ENCODE measurements around the gene RSPH1. TPM values are rescaled to one million over a fixed set of nuclear protein-coding genes. Genes with fewer than 3 reads are reported as not detected.

Gene RSPH1
- total RNA-seq, 1 experiment from 2014 or later, result 0.31 TPM

- no peaks in the 10 kb centered on the region for H3K79me2 ChIP-seq (ENCODE audit: insufficient read depth, low read length)
- no peaks in the 10 kb centered on the region for H3K27me3 ChIP-seq (ENCODE audit: insufficient read depth, low read length)
- H3K9me3 ChIP-seq (ENCODE audit: control insufficient read depth, low read depth, low read length), result no peaks in the 10 kb centered on the region
- H3K18ac ChIP-seq (ENCODE audit: insufficient read length, low read depth, low read length), result no peak overlapping the region
- H4K5ac ChIP-seq (ENCODE audit: insufficient read length, low read depth, low read length), result no peak overlapping the region
- Mint-ChIP-seq H3K4me3 (no peak overlapping the region), H3K36me3 (ENCODE audit: insufficient read depth in 1 of 3, low read depth in 3 of 3) (no peaks in the 10 kb centered on the region), H3K9me3 (peaks cover 7 to 9% of the 10 kb centered on the region in 2 experiments; a peak in 3 of 5 replicates), H3K27ac (no peak overlapping the region), H3K27me3 (ENCODE audit: low read depth) (peaks cover 39% of the 10 kb centered on the region), H3K4me1 (no peaks in the 10 kb centered on the region)
- no peak overlapping the region for H2BK15ac ChIP-seq (ENCODE audit: low read depth, low read length)
- no peak overlapping the region for H4K91ac ChIP-seq (ENCODE audit: insufficient read length, low read depth, low read length)
- H2BK12ac ChIP-seq (ENCODE audit: insufficient read length, low read depth, low read length), result no peak overlapping the region
- H2BK20ac ChIP-seq (ENCODE audit: low read depth, low read length, poor library complexity, severe bottlenecking), result no peak overlapping the region
- H3K4ac ChIP-seq (ENCODE audit: low read depth, low read length), result no peak overlapping the region
- H3T11ph ChIP-seq (ENCODE audit: low read length), result no peak overlapping the region
- no peak overlapping the region for H3K56ac ChIP-seq (ENCODE audit: insufficient read length, low read depth, low read length)
- H2AK5ac ChIP-seq (ENCODE audit: insufficient read length, low read length), result no peak overlapping the region
- H2AFZ ChIP-seq (ENCODE audit: low read length), result no peak overlapping the region
- no peak overlapping the region for H3K9ac ChIP-seq (ENCODE audit: extremely low read depth, insufficient read length, low read length)
- H2BK5ac ChIP-seq (ENCODE audit: insufficient read length, low read length), result no peak overlapping the region
- H3K14ac ChIP-seq (ENCODE audit: insufficient read depth, low read length), result no peak overlapping the region
- no CpG with 5 or more reads among the region's 10 CpGs for WGBS (ENCODE audit: extremely low coverage, insufficient read length, low lambda C conversion rate)
- TF ChIP-seq, protein P1, sequence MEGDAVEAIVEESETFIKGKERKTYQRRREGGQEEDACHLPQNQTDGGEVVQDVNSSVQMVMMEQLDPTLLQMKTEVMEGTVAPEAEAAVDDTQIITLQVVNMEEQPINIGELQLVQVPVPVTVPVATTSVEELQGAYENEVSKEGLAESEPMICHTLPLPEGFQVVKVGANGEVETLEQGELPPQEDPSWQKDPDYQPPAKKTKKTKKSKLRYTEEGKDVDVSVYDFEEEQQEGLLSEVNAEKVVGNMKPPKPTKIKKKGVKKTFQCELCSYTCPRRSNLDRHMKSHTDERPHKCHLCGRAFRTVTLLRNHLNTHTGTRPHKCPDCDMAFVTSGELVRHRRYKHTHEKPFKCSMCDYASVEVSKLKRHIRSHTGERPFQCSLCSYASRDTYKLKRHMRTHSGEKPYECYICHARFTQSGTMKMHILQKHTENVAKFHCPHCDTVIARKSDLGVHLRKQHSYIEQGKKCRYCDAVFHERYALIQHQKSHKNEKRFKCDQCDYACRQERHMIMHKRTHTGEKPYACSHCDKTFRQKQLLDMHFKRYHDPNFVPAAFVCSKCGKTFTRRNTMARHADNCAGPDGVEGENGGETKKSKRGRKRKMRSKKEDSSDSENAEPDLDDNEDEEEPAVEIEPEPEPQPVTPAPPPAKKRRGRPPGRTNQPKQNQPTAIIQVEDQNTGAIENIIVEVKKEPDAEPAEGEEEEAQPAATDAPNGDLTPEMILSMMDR (conservative IDR thresholded peaks at IDR 0.05), result no peak
- no peaks in the 10 kb centered on the region for H3K4me1 ChIP-seq (ENCODE audit: insufficient read depth, low read length)
- DNase-seq, result no peak
- H3K4me2 ChIP-seq (ENCODE audit: insufficient read depth, insufficient read length, low read length), result no peak overlapping the region
- H4K20me1 ChIP-seq (ENCODE audit: control insufficient read depth, insufficient read depth, insufficient read length), result no peaks in the 10 kb centered on the region
- H3K79me1 ChIP-seq (ENCODE audit: insufficient read depth, low read depth, low read length, poor library complexity, severe bottlenecking), result no peaks in the 10 kb centered on the region
- H3K27ac ChIP-seq (ENCODE audit: insufficient read length, low read depth, low read length), result no peak overlapping the region
- no peaks in the 10 kb centered on the region for H3K23me2 ChIP-seq (ENCODE audit: insufficient read length, low read depth, low read length, poor library complexity, severe bottlenecking)
- H2BK120ac ChIP-seq (ENCODE audit: low read depth, low read length, poor library complexity, severe bottlenecking), result no peak overlapping the region
- H3K23ac ChIP-seq (ENCODE audit: insufficient read length, low read depth, low read length), result no peak overlapping the region
- H4K8ac ChIP-seq (replicated peaks; ENCODE audit: insufficient read length, low read depth, low read length), result no peak overlapping the region
Measured at GRCh38 chr21:42427809-42428419, 68.1 kb downstream of the RSPH1 start.

Data from H9 (cell line).